ENCODE data around the gene PAWR.
"Not testable (repeated sequence)": the region's sequence is repeated elsewhere in the genome, so short reads cannot be mapped to it uniquely, and the experiment has no call there.

Gene PAWR

DNA sequence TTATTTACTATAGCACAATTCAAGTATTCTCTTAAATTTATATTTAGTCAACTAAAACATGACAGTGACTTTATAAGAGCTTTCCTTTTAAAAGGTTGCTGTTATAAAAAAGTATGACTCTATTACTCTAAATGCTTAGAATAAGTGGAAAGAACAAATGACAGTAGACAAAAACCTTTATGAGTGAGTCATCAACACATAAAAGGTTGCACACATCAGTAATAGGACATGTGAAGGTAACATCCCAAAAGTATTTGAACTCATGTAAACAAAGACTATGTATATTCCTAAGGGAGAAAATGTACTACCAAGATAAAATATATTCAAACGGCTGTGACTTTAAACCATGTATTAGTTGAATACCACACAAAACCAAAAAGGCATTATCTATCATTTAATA lies 98.8 kb downstream of the PAWR start:
- Histone ChIP-seq H3K36me3 (ENCODE audit: insufficient read depth, low read length) (peaks cover 17% of the 10 kb centered on the region), H3K27me3 (ENCODE audit: insufficient read depth, low read length) (no peaks in the 10 kb centered on the region), H2AFZ (ENCODE audit: low read depth, low read length) (no peak overlapping the region), H3K9me3 (ENCODE audit: low read length) (no peaks in the 10 kb centered on the region), H3K4me1 (ENCODE audit: insufficient read depth, low read length) (no peaks in the 10 kb centered on the region), H3K4me3 (ENCODE audit: low read length) (no peak overlapping the region)

DNA sequence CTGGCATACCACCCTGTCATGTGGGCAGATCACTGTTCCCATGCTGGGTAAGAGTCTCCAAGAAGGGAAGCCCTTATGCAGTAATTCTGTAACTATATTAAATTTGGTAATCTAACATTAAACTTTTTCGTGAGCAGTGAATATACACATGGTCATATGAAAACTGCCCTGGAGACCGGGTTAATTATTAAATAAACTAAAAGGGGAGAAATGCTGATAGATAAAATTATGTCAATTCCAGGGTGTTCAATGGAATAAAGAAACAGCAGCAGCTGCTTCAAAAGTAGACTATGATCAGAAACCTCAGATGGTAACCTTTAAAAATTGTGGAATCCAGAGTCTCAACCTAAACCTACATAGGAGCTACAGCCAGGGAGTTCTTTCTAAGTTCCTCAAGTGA lies 100.0 kb downstream of the PAWR start:
- no peak overlapping the region for H2AFZ ChIP-seq (ENCODE audit: low read depth, low read length)
- no peaks in the 10 kb centered on the region for H3K27me3 ChIP-seq (ENCODE audit: insufficient read depth, low read length)
- no peak overlapping the region for H3K4me3 ChIP-seq (ENCODE audit: low read length)
- no peaks in the 10 kb centered on the region for H3K4me1 ChIP-seq (ENCODE audit: insufficient read depth, low read length)
- H3K36me3 ChIP-seq (ENCODE audit: insufficient read depth, low read length): peaks cover 17% of the 10 kb centered on the region
- no peaks in the 10 kb centered on the region for H3K9me3 ChIP-seq (ENCODE audit: low read length)

DNA sequence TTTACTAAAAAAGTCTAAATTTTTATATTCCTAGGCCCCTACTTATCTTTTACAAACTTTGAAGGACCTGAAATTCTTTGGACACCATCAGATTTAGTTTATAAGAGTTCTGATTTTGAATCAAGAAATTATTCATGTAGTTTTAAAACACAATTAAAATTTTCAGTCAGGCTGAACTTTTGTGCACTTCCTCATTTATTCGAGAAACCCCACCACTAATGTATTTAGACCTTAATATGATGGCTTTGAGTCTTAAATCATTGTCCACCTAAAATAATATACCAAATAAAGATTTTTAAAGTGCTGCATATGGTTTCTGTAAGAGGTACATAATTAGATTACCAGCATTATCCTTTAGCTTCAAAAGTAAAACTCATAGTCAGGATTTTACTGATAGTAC lies 103.4 kb downstream of the PAWR start:
- no peaks in the 10 kb centered on the region for H3K27me3 ChIP-seq (ENCODE audit: insufficient read depth, low read length)
- H3K9me3 ChIP-seq (ENCODE audit: low read length): no peaks in the 10 kb centered on the region
- peaks cover 10% of the 10 kb centered on the region for H3K36me3 ChIP-seq (ENCODE audit: insufficient read depth, low read length)
- no peaks in the 10 kb centered on the region for H3K4me1 ChIP-seq (ENCODE audit: insufficient read depth, low read length)
- H2AFZ ChIP-seq (ENCODE audit: low read depth, low read length): no peak overlapping the region
- H3K4me3 ChIP-seq (ENCODE audit: low read length): no peak overlapping the region

DNA sequence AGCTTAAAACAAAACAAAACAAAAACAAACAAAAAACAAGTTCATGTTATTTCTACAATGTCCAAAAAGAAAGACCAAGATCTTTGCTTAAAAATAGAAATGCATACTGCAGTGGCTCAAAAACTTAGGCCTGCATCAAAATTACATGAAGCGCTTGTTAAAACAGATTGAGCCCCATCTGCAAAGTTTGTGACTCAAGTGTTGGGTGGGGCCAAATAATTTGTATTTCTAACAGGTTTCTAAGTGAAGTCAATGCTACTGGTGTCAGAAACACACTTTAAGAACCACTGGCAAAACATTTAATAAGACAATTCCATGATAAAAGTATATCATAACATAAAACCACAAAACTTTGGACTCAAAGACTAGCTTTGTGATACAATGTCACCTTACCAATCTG lies 105.6 kb downstream of the PAWR start:
- no peaks in the 10 kb centered on the region for H3K36me3 ChIP-seq (ENCODE audit: insufficient read depth, low read length)
- no peaks in the 10 kb centered on the region for H3K4me1 ChIP-seq (ENCODE audit: insufficient read depth, low read length)
- H3K4me3 ChIP-seq (ENCODE audit: low read length): no peak overlapping the region
- no peaks in the 10 kb centered on the region for H3K9me3 ChIP-seq (ENCODE audit: low read length)
- no peaks in the 10 kb centered on the region for H3K27me3 ChIP-seq (ENCODE audit: insufficient read depth, low read length)
- H2AFZ ChIP-seq (ENCODE audit: low read depth, low read length): no peak overlapping the region

DNA sequence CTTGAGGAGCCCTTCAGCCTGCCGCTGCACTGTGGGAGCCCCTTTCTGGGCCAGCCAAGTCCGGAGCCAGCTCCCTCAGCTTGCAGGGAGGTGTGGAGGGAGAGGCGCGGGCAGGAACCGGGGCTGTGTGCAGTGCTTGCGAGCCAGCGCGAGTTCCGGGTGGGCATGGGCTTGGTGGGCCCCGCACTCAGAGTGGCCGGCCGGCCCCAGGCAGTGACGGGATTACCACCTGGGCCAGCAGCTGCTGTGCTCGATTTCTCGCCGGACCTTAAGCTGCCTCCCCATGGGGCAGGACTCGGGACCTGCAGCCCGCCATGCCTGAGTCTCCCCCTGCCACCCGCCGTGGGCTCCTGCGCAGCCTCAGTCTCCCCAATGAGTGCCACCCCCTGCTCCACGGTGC lies 116.9 kb downstream of the PAWR start:
- Histone ChIP-seq H3K27me3 (ENCODE audit: insufficient read depth, low read length) (no peaks in the 10 kb centered on the region), H3K4me1 (ENCODE audit: insufficient read depth, low read length) (no peaks in the 10 kb centered on the region), H3K9me3 (ENCODE audit: low read length) (peaks cover 15% of the 10 kb centered on the region), H3K4me3 (ENCODE audit: low read length) (no peak overlapping the region), H3K36me3 (ENCODE audit: insufficient read depth, low read length) (peaks cover 2% of the 10 kb centered on the region), H2AFZ (ENCODE audit: low read depth, low read length) (no peak overlapping the region)

DNA sequence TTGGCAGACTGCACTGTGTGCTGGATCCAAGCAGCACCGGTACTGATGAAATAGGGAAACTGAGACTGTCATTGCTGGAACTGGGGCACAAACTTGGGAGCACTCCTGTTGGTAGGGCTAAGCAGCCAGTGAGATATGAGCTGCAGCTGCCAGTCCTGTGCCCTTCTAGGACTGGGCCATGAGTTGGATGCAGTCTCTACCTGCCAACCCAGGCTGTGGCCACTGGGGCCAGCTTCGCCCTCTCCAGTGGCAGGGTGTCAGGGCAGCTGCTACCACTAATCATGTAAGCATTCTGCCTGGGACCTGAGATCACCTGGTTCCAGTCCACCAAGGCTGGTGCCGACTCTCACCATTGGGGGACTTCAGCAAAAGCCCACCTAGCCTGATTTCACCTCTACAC lies 121.1 kb downstream of the PAWR start:
- Histone ChIP-seq H2AFZ (ENCODE audit: low read depth, low read length) (no peak overlapping the region), H3K4me1 (ENCODE audit: insufficient read depth, low read length) (no peaks in the 10 kb centered on the region), H3K36me3 (ENCODE audit: insufficient read depth, low read length) (peaks cover 4% of the 10 kb centered on the region), H3K27me3 (ENCODE audit: insufficient read depth, low read length) (no peaks in the 10 kb centered on the region), H3K9me3 (ENCODE audit: low read length) (peaks cover 17% of the 10 kb centered on the region), H3K4me3 (ENCODE audit: low read length) (no peak overlapping the region)

DNA sequence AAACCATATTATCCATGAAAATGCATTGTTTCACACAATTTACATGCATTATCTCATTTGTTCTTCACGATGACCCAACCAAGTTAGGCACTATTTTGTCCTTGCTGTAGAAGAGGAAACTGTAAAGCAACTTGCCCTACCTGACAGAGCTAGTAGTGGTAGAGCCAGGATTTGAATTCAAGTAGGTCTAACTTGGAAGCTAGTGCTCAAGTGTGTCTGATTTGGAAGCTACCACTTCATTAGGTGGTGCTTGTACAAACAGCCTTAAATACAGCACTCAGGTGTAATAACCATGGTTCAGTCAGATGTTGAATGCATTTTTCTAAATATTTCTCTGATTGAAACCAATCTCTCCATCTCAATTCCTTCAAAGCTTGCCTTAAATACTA lies 123.6 kb downstream of the PAWR start:
- no peak overlapping the region for H2AFZ ChIP-seq (ENCODE audit: low read depth, low read length)
- no peaks in the 10 kb centered on the region for H3K4me1 ChIP-seq (ENCODE audit: insufficient read depth, low read length)
- H3K36me3 ChIP-seq (ENCODE audit: insufficient read depth, low read length): peaks cover 6% of the 10 kb centered on the region
- no peaks in the 10 kb centered on the region for H3K27me3 ChIP-seq (ENCODE audit: insufficient read depth, low read length)
- H3K4me3 ChIP-seq (ENCODE audit: low read length): no peak overlapping the region
- H3K9me3 ChIP-seq (ENCODE audit: low read length): peaks cover 16% of the 10 kb centered on the region

DNA sequence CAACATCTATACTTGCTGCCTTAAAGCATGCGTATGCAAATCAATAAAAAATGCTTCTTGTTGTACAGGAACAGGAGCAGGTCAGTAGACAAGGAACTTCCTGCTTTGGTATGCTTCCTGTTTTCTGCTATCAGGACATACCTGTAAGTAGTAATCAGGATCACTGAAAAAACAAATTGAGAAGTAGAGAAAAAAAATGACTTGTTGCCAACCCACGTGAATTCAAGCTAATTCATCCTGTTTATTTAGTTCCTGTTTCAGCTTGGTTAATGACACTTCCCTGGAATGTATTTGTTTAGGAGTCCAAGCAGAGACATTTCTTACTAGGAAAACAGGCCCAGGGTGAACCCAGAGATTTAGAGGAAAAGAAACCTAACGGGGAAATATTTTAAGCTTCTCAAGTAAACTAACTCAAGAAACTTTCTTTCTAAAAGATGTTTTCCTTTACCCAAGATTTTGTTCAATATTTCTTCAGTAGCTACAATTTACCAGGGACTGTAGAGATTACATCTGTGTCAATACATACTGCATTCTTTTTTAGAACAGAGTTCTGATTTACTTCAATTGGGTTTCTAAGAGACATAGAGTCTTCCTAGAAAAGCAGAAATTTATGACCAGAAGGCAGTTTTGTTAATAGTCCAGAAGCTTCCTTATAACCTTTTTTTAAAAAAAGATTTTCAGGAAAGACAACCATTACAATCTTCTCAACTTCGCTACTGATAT lies 124.2 kb downstream of the PAWR start:
- H3K4me3 ChIP-seq (ENCODE audit: low read length): no peak overlapping the region
- H3K9me3 ChIP-seq (ENCODE audit: low read length): peaks cover 17% of the 10 kb centered on the region
- H2AFZ ChIP-seq (ENCODE audit: low read depth, low read length): no peak overlapping the region
- no peaks in the 10 kb centered on the region for H3K4me1 ChIP-seq (ENCODE audit: insufficient read depth, low read length)
- H3K36me3 ChIP-seq (ENCODE audit: insufficient read depth, low read length): peaks cover 6% of the 10 kb centered on the region
- H3K27me3 ChIP-seq (ENCODE audit: insufficient read depth, low read length): no peaks in the 10 kb centered on the region

DNA sequence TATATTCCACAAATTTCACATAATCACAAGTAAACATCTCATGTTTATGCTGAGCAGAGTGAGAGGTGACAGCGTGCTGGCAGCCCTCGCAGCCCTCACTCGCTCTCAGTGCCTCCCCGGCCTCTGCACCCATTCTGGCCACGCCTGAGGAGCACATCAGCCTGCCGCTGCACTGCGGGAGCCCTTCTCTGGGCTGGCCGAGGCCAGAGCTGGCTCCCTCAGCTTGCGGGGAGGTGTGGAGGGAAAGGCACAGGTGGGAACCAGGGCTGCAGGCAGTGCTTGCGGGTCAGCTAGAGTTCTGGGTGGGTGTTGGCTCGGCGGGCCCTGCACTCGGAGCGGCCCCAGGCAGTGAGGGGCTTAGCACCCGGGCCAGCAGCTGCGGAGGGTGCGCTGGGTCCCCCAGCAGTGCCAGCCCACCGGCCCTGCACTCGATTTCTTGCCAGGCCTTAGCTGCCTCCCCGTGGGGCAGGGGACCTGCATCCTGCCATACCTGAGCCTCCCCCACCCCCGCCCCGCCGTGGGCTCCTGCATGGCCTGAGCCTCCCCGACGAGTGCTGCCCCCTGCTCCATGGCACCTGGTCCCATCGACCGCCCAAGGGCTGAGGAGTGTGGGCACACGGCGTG lies 125.9 kb downstream of the PAWR start:
- not testable (repeated sequence) for H3K36me3 ChIP-seq (ENCODE audit: insufficient read depth, low read length); H3K27me3 ChIP-seq (ENCODE audit: insufficient read depth, low read length); H2AFZ ChIP-seq (ENCODE audit: low read depth, low read length); H3K4me3 ChIP-seq (ENCODE audit: low read length); H3K4me1 ChIP-seq (ENCODE audit: insufficient read depth, low read length)
- peaks cover 25% of the 10 kb centered on the region for H3K9me3 ChIP-seq (ENCODE audit: low read length)

DNA sequence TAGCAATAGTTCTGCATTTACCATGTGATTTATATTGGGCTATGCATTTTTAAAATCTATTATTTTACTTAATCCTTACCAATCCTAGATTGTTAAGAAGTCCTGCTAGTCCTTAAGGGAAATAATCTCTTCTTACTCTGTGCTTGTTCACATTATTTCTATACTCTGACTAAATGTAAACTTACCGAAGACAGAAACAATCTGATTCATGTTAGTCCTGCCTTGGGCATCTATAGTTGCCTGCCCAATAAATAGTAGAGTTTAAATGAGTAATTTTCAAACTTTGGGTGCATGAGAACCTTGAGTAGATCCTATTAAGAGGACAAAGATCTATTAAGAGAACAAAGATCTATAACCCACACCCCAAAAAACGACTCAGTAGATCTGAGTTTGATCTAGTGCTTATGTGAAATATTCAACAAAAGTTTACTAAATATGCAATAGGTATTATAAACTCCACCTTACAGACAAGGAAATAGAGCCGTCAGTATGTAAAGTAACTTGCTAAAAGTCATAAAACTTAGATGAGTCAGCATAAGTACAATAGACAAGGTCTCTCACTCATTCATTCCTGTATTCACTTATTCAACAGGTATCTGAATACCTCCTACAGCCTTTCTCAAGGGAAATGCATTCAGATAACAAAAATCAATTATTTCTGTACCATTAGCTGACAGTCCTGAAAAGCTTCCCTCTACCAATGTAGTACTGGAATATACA lies 127.6 kb downstream of the PAWR start:
- H3K4me1 ChIP-seq (ENCODE audit: insufficient read depth, low read length): no peaks in the 10 kb centered on the region
- H3K4me3 ChIP-seq (ENCODE audit: low read length): no peak overlapping the region
- H3K36me3 ChIP-seq (ENCODE audit: insufficient read depth, low read length): peaks cover 6% of the 10 kb centered on the region
- H3K9me3 ChIP-seq (ENCODE audit: low read length): peaks cover 22% of the 10 kb centered on the region
- H2AFZ ChIP-seq (ENCODE audit: low read depth, low read length): no peak overlapping the region
- no peaks in the 10 kb centered on the region for H3K27me3 ChIP-seq (ENCODE audit: insufficient read depth, low read length)

DNA sequence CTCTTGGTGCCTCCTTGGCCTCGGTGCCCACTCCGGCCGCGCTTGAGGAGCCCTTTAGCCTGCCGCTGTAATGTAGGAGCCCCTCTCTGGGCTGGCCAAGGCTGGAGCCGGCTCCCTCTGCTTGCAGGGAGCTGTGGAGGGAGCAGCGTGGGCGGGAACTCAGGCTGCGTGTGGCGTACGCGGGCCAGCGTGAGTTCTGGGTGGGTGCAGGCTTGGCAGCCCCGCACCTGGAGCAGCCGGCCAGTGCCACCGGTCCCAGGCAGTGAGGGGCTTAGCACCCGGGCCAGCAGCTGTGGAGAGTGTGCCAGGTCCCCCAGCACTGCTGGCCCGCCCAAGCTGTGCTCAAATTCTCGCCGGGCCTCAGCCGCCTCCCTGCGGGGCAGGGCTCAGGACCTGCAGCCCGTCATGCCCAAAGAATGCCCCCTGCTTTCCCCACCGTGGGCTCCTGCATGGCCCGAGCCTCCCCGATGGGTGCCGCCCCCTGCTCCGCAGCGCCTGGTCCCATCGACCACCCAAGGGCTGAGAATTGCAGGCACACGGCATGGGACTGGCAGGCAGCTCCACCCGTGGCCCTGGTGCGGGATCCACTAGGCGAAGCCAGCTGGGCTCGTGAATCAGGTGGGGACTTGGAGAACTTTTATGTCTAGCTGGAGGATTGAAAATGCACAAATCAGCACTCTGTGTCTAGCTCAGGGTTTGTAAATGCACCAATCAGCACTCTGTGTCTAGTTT lies 129.2 kb downstream of the PAWR start:
- Histone ChIP-seq H3K9me3 (ENCODE audit: low read length) (peaks cover 22% of the 10 kb centered on the region), H3K4me1 (ENCODE audit: insufficient read depth, low read length) (no peaks in the 10 kb centered on the region), H3K36me3 (ENCODE audit: insufficient read depth, low read length) (peaks cover 6% of the 10 kb centered on the region), H3K27me3 (ENCODE audit: insufficient read depth, low read length) (no peaks in the 10 kb centered on the region), H2AFZ (ENCODE audit: low read depth, low read length) (no peak overlapping the region), H3K4me3 (ENCODE audit: low read length) (no peak overlapping the region)

DNA sequence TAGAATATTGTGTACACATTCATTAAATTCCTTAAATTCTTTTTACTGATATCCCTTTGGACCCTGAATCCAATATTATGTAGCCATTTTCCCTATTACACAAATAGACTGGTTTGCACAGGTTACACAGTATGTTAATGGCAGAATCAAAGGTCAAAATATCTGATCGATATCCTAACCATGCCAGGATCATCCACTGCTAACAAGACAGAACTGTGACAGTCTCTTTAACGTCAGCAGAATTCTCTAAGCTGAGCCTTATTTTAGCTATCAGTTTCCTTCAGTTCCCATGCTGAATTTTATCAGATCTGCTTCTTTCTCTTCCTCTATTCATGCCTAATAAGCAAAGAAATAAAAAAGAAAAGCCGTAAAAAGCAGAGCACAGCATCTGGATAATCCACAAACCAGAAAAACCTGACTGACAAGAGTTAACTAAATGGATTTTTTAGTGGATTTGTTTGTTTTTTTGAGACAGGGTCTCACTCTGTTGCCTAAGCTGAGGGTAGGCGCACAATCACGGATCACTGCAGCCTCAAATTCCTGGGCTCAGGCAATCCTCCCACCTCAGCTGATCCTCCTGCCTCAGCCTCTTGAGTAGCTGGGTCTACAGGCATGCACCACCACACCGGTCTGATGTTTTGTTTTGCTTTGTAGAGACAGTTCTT lies 130.4 kb downstream of the PAWR start:
- H3K4me1 ChIP-seq (ENCODE audit: insufficient read depth, low read length): no peaks in the 10 kb centered on the region
- peaks cover 2% of the 10 kb centered on the region for H3K36me3 ChIP-seq (ENCODE audit: insufficient read depth, low read length)
- no peak overlapping the region for H3K4me3 ChIP-seq (ENCODE audit: low read length)
- peaks cover 20% of the 10 kb centered on the region for H3K9me3 ChIP-seq (ENCODE audit: low read length)
- no peak overlapping the region for H2AFZ ChIP-seq (ENCODE audit: low read depth, low read length)
- no peaks in the 10 kb centered on the region for H3K27me3 ChIP-seq (ENCODE audit: insufficient read depth, low read length)
